Measurements from ENCODE around the gene KIF26A.

- TF ChIP-seq EZH2 (IDR thresholded peaks at IDR 0.05; ENCODE audit: borderline replicate concordance) (no peak), CTCF (IDR thresholded peaks at IDR 0.05; ENCODE audit: poor library complexity) (peak; percentile 77)
Measured at GRCh38 chr14:104137297-104138097, 890 bp upstream of the KIF26A start.

Data from hepatocyte (in vitro differentiated cells).